ENCODE results near the gene RASGEF1C. TPM values are rescaled to one million over a fixed set of nuclear protein-coding genes. Genes with fewer than 3 reads are reported as not detected.

Gene RASGEF1C
- polyA plus RNA-seq, 3 donors, result not detected

GRCh38 chr5:180053061-180053602 lies 155.9 kb downstream of the RASGEF1C start:
- peaks cover 9 to 29% of the 10 kb centered on the region in 2 donors for H3K36me3 Mint-ChIP-seq
- Histone ChIP-seq H3K9ac (ENCODE audit: insufficient read depth, low read length, poor library complexity, severe bottlenecking) (no peak overlapping the region), H3K9me3 (replicated peaks in 1 of 2; ENCODE audit: control insufficient read depth in 1 of 2, insufficient read depth in 1 of 2, low read length in 2 of 2) (no peaks in the 10 kb centered on the region), H4K20me1 (ENCODE audit: insufficient read depth, low read length) (peaks cover 100% of the 10 kb centered on the region), H3K79me2 (ENCODE audit: insufficient read depth, low read length) (peaks cover 99% of the 10 kb centered on the region), H3K4me3 (replicated peaks in 1 of 3; ENCODE audit: low read depth in 2 of 3, low read length in 3 of 3) (no peak overlapping the region), H3K27me3 (ENCODE audit: control insufficient read depth in 2 of 2, insufficient read depth in 2 of 2, low read length in 2 of 2) (no peaks in the 10 kb centered on the region), H3K27ac (ENCODE audit: low read depth in 1 of 2, low read length in 2 of 2) (peak overlapping the region in 1 of 2 donors; percentile 37), H3K4me1 (ENCODE audit: control insufficient read depth in 1 of 2, insufficient read depth in 2 of 2, low read length in 2 of 2) (peaks cover 19 to 27% of the 10 kb centered on the region in 2 donors), H3K4me2 (replicated peaks; ENCODE audit: extremely low read depth, low read length, poor library complexity, severe bottlenecking) (no peak overlapping the region), H2AFZ (ENCODE audit: insufficient read depth, low read depth, low read length, poor library complexity, severe bottlenecking) (no peak overlapping the region), H3K36me3 (replicated peaks in 1 of 2; ENCODE audit: control insufficient read depth in 1 of 2, insufficient read depth in 2 of 2, low read length in 2 of 2) (peaks cover 0 to 21% of the 10 kb centered on the region in 2 donors)
- peak overlapping the region in 4 of 7 donors; percentile 14 to 63 (median 48) for H3K27ac Mint-ChIP-seq
- no peaks in the 10 kb centered on the region for H3K9me3 Mint-ChIP-seq
- no peak overlapping the region for H3K4me3 Mint-ChIP-seq
- intact Hi-C loops (cut with micrococcal nuclease), result no loop called here
- H3K27me3 Mint-ChIP-seq (ENCODE audit: low read depth in 3 of 3), result no peaks in the 10 kb centered on the region
- DNase-seq, result no peak
- no peak for TF ChIP-seq CTCF (IDR thresholded peaks at IDR 0.05)
- peaks cover 58% of the 10 kb centered on the region for H3K4me1 Mint-ChIP-seq
- WGBS (ENCODE audit: insufficient coverage), result 96% methylated on average over 4 of the region's 8 CpGs

GRCh38 chr5:180052211-180052818 lies 156.7 kb downstream of the RASGEF1C start:
- Mint-ChIP-seq H3K27me3 (ENCODE audit: low read depth in 3 of 3) (no peaks in the 10 kb centered on the region), H3K4me3 (no peak overlapping the region), H3K36me3 (peaks cover 5 to 21% of the 10 kb centered on the region in 2 donors), H3K27ac (peak overlapping the region in 6 of 7 donors; percentile 23 to 83 (median 42)), H3K9me3 (no peaks in the 10 kb centered on the region), H3K4me1 (peaks cover 61% of the 10 kb centered on the region)
- Histone ChIP-seq H3K36me3 (replicated peaks in 1 of 2; ENCODE audit: control insufficient read depth in 1 of 2, insufficient read depth in 2 of 2, low read length in 2 of 2) (peaks cover 0 to 13% of the 10 kb centered on the region in 2 donors), H3K4me3 (replicated peaks in 1 of 3; ENCODE audit: low read depth in 2 of 3, low read length in 3 of 3) (no peak overlapping the region), H3K27me3 (ENCODE audit: control insufficient read depth in 2 of 2, insufficient read depth in 2 of 2, low read length in 2 of 2) (no peaks in the 10 kb centered on the region), H3K9ac (ENCODE audit: insufficient read depth, low read length, poor library complexity, severe bottlenecking) (no peak overlapping the region), H2AFZ (ENCODE audit: insufficient read depth, low read depth, low read length, poor library complexity, severe bottlenecking) (no peak overlapping the region), H3K27ac (ENCODE audit: low read depth in 1 of 2, low read length in 2 of 2) (peak overlapping the region in 1 of 2 donors; percentile 37), H3K79me2 (ENCODE audit: insufficient read depth, low read length) (peaks cover 99% of the 10 kb centered on the region), H3K4me1 (ENCODE audit: control insufficient read depth in 1 of 2, insufficient read depth in 2 of 2, low read length in 2 of 2) (peaks cover 19 to 28% of the 10 kb centered on the region in 2 donors), H3K4me2 (replicated peaks; ENCODE audit: extremely low read depth, low read length, poor library complexity, severe bottlenecking) (no peak overlapping the region), H4K20me1 (ENCODE audit: insufficient read depth, low read length) (peaks cover 100% of the 10 kb centered on the region), H3K9me3 (replicated peaks in 1 of 2; ENCODE audit: control insufficient read depth in 1 of 2, insufficient read depth in 1 of 2, low read length in 2 of 2) (no peaks in the 10 kb centered on the region)
- TF ChIP-seq CTCF (IDR thresholded peaks at IDR 0.05), result no peak
- 100% methylated on average over 1 of the region's 5 CpGs for WGBS (ENCODE audit: insufficient coverage)
- intact Hi-C loops (cut with micrococcal nuclease), result no loop called here
- no peak for DNase-seq

Other genes with a start within 250 kb of the RASGEF1C start
- 100 to 1,000 TPM; 294 to 439 (median 376) TPM for gene RNF130, start 137.5 kb downstream of the RASGEF1C start, polyA plus RNA-seq
- 10 to 100 TPM in 2 of 3 donors, 1 to 10 TPM in 1; 9.7 to 19.6 (median 16.2) TPM for gene MAPK9, start 82.9 kb upstream of the RASGEF1C start, polyA plus RNA-seq
- gene GFPT2, start 144.1 kb upstream of the RASGEF1C start, polyA plus RNA-seq, result not detected